HG03565 (cell line): ENCODE measurements around the gene KDM4D.
A peak's percentile ranks its signal among the peaks of the same experiment; 100 is the strongest.
"Not testable (repeated sequence)": the region's sequence is repeated elsewhere in the genome, so short reads cannot be mapped to it uniquely, and the experiment has no call there.

ENCODE experiments used
- ATAC-seq: cut with Tn5 transposase; IDR thresholded peaks from one replicate; pipeline ENCODE4 v1.9.1; 2021; ENCODE audit warnings: mild to moderate bottlenecking, moderate library complexity; ENCODE audit not compliant: unreplicated experiment

KDM4D gene

GRCh38 chr11:94973099-94973968 is at the start of gene KDM4D, which contains the start of gene CWC15:
Gene KDM4D (plus strand): TSS chr11:94973709. CDS start chr11:94997373, 23,664 bp downstream.
Gene CWC15 (minus strand): TSS chr11:94973556. CDS start chr11:94972185, 1,371 bp downstream.
- peak; percentile 100 for ATAC-seq

GRCh38 chr11:94924171-94924572 is 49.3 kb upstream of the KDM4D start:
- no peak for ATAC-seq

GRCh38 chr11:94924612-94925011 is 48.9 kb upstream of the KDM4D start:
- ATAC-seq: no peak

- no peak for ATAC-seq
Observed at GRCh38 chr11:94925422-94926270, 47.9 kb upstream of the KDM4D start.

GRCh38 chr11:94926271-94926625 is 47.3 kb upstream of the KDM4D start:
- ATAC-seq: no peak

- no peak for ATAC-seq
Observed at GRCh38 chr11:94926698-94927237, 46.7 kb upstream of the KDM4D start.

- ATAC-seq: no peak
Observed at GRCh38 chr11:94928117-94928990, 45.2 kb upstream of the KDM4D start.

DNA sequence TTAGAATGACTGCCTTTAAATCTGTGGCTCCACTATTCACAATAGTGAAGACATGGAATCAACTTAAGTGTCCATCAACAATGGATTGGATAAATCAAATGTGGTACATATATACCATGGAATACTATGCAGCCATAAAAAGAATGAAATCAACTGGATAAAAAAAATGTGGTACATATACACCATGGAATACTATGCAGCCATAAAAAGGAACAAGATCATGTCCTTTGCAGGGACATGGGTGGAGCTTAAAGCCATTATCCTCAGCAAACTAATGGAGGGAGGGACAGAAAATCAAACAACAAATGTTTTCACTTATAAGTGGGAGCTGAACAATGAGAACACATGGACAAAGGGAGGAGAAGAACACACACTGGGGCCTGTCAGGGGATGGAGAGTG is 41.4 kb upstream of the KDM4D start:
- not testable (repeated sequence) for ATAC-seq

DNA sequence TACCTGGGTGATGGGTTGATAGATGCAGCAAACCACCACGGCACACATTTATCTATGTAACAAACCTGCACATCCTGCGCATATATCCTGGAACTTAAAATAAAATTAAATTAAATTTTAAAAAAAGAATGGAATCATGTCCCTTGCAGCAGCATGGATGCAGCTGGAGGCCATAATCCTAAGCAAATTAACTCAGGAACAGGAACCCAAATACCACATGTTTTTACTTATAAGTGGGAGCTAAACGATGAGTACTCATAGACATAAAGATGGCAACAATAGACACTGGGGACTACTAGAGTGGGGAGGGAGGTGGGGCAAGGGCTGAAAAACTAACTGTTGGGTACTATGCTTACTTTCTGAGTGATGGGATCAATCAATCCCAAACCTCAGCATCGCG is 41.0 kb upstream of the KDM4D start:
- ATAC-seq: no peak

- no peak for ATAC-seq
Observed at GRCh38 chr11:94933223-94934130, 40.0 kb upstream of the KDM4D start.

GRCh38 chr11:94934362-94934761 is 39.1 kb upstream of the KDM4D start:
- ATAC-seq: no peak

DNA sequence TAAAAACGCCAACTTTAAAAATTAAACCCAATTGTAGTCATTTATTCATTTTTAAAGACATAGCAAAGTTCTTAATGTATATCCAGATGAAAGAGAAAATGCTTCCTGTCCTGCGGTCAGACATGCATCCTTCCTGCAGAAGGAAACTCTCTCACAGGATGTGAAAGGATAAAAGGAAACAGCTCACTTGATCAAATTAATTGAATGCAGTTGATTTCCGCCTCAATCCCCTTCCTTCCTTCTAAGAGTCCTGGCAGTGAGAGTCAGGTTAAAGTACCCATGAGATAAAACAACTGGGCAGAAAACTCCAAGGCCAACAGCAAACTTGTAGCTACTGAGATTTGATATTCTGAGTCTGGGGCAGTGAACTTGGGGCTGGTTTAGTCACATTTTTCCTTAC is 38.7 kb upstream of the KDM4D start:
- no peak for ATAC-seq

DNA sequence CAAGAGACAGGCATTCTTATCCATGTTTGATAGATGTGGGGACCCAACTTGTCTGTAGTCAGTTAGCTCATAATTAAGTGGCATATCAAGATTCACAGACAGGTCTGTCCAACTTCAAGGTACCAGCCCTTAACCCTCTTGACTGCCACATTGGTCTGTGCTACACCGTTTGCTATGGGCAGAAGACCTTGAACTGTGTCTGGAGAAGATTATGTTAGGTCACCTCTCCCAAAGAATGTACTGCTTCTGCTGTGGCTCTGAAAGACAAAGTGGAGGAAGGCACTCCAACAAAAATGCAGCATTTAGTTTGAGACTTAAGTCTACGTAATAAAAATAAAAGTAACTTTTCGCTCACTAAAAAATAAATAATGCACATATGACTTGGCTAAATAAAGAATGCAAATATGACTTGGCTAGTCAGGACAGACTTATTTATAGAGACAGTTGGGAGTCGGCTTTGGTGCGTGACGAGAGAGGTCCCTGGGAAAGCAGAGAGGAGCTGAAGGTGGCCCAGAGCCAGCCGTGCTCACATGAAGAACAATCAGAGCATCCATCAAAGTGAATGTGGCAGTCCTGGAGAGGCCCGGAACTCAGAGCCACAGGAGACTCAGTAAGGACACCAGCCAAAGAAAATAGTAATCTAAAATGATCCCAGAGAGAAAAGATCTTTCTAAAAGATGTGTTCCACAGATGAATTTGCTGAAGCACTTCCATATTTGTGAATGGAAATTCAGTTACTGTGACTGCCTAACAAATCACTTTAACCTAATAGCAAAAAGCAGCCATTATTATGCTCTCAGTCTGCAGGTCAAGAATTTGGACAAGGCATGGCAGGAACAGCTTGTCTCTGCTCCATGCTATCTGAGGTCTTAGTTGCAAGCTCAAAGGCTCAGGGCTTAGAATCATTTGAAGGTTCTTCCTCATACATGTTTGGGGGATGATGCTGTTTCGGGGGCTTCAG is 35.1 kb upstream of the KDM4D start:
- ATAC-seq: no peak

GRCh38 chr11:94939346-94939745 is 34.2 kb upstream of the KDM4D start:
- no peak for ATAC-seq

- ATAC-seq: no peak
Observed at GRCh38 chr11:94941131-94941530, 32.4 kb upstream of the KDM4D start.

- ATAC-seq: no peak
Observed at GRCh38 chr11:94946812-94947211, 26.7 kb upstream of the KDM4D start.

- ATAC-seq: no peak
Observed at GRCh38 chr11:94948070-94948617, 25.4 kb upstream of the KDM4D start.

DNA sequence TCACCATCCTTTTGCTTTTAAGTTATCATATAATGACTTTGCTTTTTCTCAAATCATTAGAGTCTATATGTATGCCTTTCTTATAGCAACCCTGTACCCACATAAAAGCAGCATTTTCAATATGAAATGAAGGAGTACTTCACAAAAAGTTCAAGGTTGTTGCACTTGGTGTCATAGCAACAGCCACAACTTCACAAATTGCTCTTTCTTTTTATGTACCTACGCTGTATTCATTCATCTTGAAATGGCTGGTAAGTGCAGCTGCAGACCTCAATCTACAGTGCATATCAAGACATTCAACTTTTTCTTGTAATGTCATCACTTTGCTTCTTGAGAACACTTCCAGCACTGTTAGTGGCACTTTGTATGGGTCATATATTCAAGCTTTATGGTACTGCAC is 18.8 kb upstream of the KDM4D start:
- no peak for ATAC-seq
